A549 (cell line): Measurements from ENCODE around the gene TCERG1L. TPM values are rescaled to one million over a fixed set of nuclear protein-coding genes. Genes with fewer than 3 reads are reported as not detected.

ENCODE experiments used
- ATAC-seq, 2 experiments: fragments of 200-7000 bp in 1 of 2; fragments of >200 bp in 1 of 2; cut with Nextera tagmentation in 1 of 2; cut with Tn5 transposase in 1 of 2; 3 replicates each; pipeline versions ENCODE4 v1.8.0 to v1.9.1; 2018 to 2020; ENCODE audit warnings: mild to moderate bottlenecking in 1 of 2, moderate library complexity in 1 of 2
- CTCF ChIA-PET: fragments of 300-600 bp; sonication (Branson Sonifier 250); formaldehyde crosslinking; extraction: SDS; loops from one replicate; lab custom pipeline; 2021; ENCODE audit warnings: antibody characterized with exemption, inconsistent platforms; lab: Yijun Ruan, JAX
- POLR2A ChIA-PET: fragments of 350-600 bp; formaldehyde crosslinking; extraction: SDS; loops from one replicate; lab custom pipeline; 2021; ENCODE audit warnings: antibody characterized with exemption, inconsistent platforms; lab: Yijun Ruan, JAX
- DNase-seq, 2 experiments: peaks; one replicate each; pipeline versions ENCODE4 v3.0.0 to v3.0.0-alpha.2; 2011 to 2016; ENCODE audit warnings: low read depth in 1 of 2, low spot score in 1 of 2
- FAIRE-seq: peaks from 2 replicates; lab custom pipeline; 2011; peaks lifted over from hg19 to GRCh38; lab: Jason Lieb, UNC
- H3K27ac ChIP-seq, 2 experiments: fragments of >200 bp; sonication (Bioruptor Twin); formaldehyde crosslinking; 3 replicates each; pipeline ENCODE4 v1.5.1; 2016 to 2017
- H3K4me1 ChIP-seq: fragments of >200 bp; sonication (Bioruptor Twin); formaldehyde crosslinking; 3 replicates; pipeline ENCODE4 v1.6.1; 2016
- H3K4me2 ChIP-seq: fragments of >200 bp; sonication (Bioruptor Twin); formaldehyde crosslinking; 3 replicates; pipeline ENCODE4 v1.6.1; 2016
- H3K4me3 ChIP-seq: fragments of >200 bp; sonication (Bioruptor Twin); formaldehyde crosslinking; 3 replicates; pipeline ENCODE4 v1.5.1; 2016
- H3K9me3 ChIP-seq: fragments of >200 bp; sonication (Bioruptor Twin); formaldehyde crosslinking; 3 replicates; pipeline ENCODE4 v1.6.1; 2016
- ATOH8 ChIP-seq: fragments of 250-450 bp; sonication (Bioruptor Pico); IDR thresholded peaks from 2 replicates; pipeline ENCODE4 v1.5.0; 2020; ENCODE audit warnings: low read depth, mild to moderate bottlenecking, moderate library complexity
- CBX8 ChIP-seq: fragments of 200-600 bp; sonication (generic); IDR thresholded peaks from 2 replicates; pipeline ENCODE4 v1.6.1; 2016
- EHF ChIP-seq: fragments of 250-450 bp; sonication (Bioruptor Pico); IDR thresholded peaks from 2 replicates; pipeline ENCODE4 v1.5.0; 2020; ENCODE audit warnings: mild to moderate bottlenecking
- FOXS1 ChIP-seq: fragments of 250-450 bp; sonication (Bioruptor Pico); IDR thresholded peaks from 2 replicates; pipeline ENCODE4 v1.5.0; 2020; ENCODE audit warnings: mild to moderate bottlenecking, moderate library complexity
- HDAC2 ChIP-seq: fragments of 200-600 bp; sonication (generic); IDR thresholded peaks from 2 replicates; pipeline ENCODE4 v1.6.1; 2016
- HOXB13 ChIP-seq: fragments of 250-450 bp; sonication (Bioruptor Pico); IDR thresholded peaks from 2 replicates; pipeline ENCODE4 v1.5.0; 2020; ENCODE audit warnings: low read depth, mild to moderate bottlenecking, moderate library complexity
- MAFK ChIP-seq: fragments of 450-650 bp; IDR thresholded peaks from 2 replicates; pipeline ENCODE4 v1.6.1; 2014; ENCODE audit not compliant: partially characterized antibody
- MAZ ChIP-seq: fragments of 150-350 bp; IDR thresholded peaks from 2 replicates; pipeline ENCODE4 v1.6.1; 2014; ENCODE audit warnings: antibody characterized with exemption, low read depth, low read length, borderline replicate concordance
- NPAS2 ChIP-seq: fragments of 250-450 bp; sonication (Bioruptor Pico); IDR thresholded peaks from 2 replicates; pipeline ENCODE4 v1.8.0; 2022; ENCODE audit warnings: mild to moderate bottlenecking, moderate library complexity, borderline replicate concordance
- NR3C1 ChIP-seq: fragments of >200 bp; sonication (Bioruptor Twin); formaldehyde crosslinking; IDR thresholded peaks from 3 replicates; pipeline ENCODE4 v1.6.1; 2017
- PBX3 ChIP-seq: IDR thresholded peaks from 2 replicates; pipeline ENCODE4 v1.6.1; 2012
- PHF8 ChIP-seq: fragments of 200-600 bp; sonication (generic); IDR thresholded peaks from 2 replicates; pipeline ENCODE4 v1.6.1; 2016; ENCODE audit warnings: low read depth, mild to moderate bottlenecking, antibody characterized with exemption, moderate library complexity, borderline replicate concordance
- RARB ChIP-seq: fragments of 250-450 bp; sonication (Bioruptor Pico); IDR thresholded peaks from 2 replicates; pipeline ENCODE4 v1.8.0; 2021; ENCODE audit warnings: mild to moderate bottlenecking, moderate library complexity
- RNF2 ChIP-seq: fragments of 200-600 bp; sonication (generic); IDR thresholded peaks from 2 replicates; pipeline ENCODE4 v1.6.1; 2016; ENCODE audit warnings: low read depth, mild to moderate bottlenecking, antibody characterized with exemption, moderate library complexity, borderline replicate concordance
- SMC3 ChIP-seq: fragments of >200 bp; sonication (Bioruptor Twin); formaldehyde crosslinking; IDR thresholded peaks from 3 replicates; pipeline ENCODE4 v1.6.1; 2018; ENCODE audit warnings: inconsistent platforms
- ZNF302 ChIP-seq: fragments of 250-450 bp; sonication (Bioruptor Pico); IDR thresholded peaks from 2 replicates; pipeline ENCODE4 v1.9.0; 2021; ENCODE audit warnings: inconsistent platforms, mild to moderate bottlenecking, moderate library complexity
- ZSCAN20 ChIP-seq: fragments of 250-450 bp; sonication (Bioruptor Pico); IDR thresholded peaks from 2 replicates; pipeline ENCODE4 v1.8.0; 2022; ENCODE audit warnings: mild to moderate bottlenecking, moderate library complexity
- WGBS: methylation state at CpG from one replicate; pipeline ENCODE4 v1.1.6; 2017; ENCODE audit errors: missing lambda C conversion rate; 5-methylcytosine and 5-hydroxymethylcytosine counted together
- polyA plus RNA-seq, 4 experiments: library from polyadenylated mRNA; depleted of rRNA in 3 of 4; stranded (reverse); fragments of >200 nt; fragmentation: RNase III in 1 of 4; extraction: RNeasy Plus Mini Kit Qiagen cat#74134 plus additional on column Dnase treatment in 1 of 4; gene quantifications; 2 replicates in 3 of 4; 3 replicates in 1 of 4; pipeline ENCODE4 v1.2.3, GENCODE V29; 2011 to 2017
- TF ChIP-seq, protein P1 (sequence below): IDR thresholded peaks from 2 replicates; pipeline ENCODE4 v1.6.1; 2012; ENCODE audit warnings: low read depth, borderline replicate concordance
- TF ChIP-seq, protein P2 (sequence below): IDR thresholded peaks from 2 replicates; pipeline ENCODE4 v1.6.1; 2012

The TCERG1L gene
- polyA plus RNA-seq, 2 of the 4 experiments (the other 2 are of a cell fraction), result not detected

DNA sequence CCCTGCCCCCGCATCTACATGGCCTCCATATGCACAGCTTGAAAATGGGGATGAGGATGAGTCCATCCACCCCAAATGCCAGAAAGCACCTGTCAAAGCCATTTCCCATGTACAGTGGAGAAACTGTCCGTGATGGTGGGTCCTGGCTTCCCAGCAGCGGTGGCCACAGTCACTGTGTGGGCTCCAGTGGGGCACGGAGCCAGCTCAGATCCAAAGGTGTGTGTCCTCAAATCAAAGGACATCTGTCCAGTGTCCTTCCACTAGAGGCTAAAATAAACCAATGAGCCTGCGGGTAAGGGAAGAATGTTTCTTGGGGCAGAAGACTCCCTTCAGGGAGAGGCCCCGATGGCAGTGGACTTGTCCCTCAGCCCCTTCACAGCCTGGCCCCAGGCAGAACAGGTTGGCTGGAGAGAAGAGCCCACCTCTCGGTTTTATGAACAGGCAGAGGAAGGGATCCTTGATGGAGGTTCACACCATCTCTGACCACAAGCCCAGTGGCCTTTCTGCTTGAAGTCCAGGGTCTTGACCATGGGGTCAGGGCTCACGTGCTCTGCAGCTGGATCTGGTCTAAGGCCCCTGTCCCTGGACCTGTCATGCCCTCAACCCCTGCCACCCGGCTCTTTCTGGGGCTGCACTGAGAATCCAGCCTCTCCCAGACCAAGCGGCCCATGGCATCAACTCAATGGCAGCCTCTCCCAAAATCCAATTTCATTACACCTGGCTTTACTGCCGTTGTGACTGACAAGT, 106.9 kb downstream of the TCERG1L start:
- no peak for DNase-seq
- 13% methylated on average over 10 of the region's 11 CpGs for WGBS
- Histone ChIP-seq H3K4me1 (no peaks in the 10 kb centered on the region), H3K4me2 (no peak overlapping the region), H3K27ac (no peak overlapping the region), H3K4me3 (no peak overlapping the region), H3K9me3 (no peaks in the 10 kb centered on the region; the same call in 2 of the 3 replicates)
- ChIA-PET POLR2A (no interaction called here), CTCF (no interaction called here)
- no peak for FAIRE-seq
- TF ChIP-seq SMC3, result no peak
- TF ChIP-seq FOXS1 (CRISPR knock-in tag), result no peak
- ATAC-seq, result no peak

- TF ChIP-seq PBX3, result no peak
- no peak for TF ChIP-seq PHF8
- TF ChIP-seq MAZ, result no peak
- no peak for TF ChIP-seq MAFK
- no peak for TF ChIP-seq CBX8
- TF ChIP-seq, protein P1, sequence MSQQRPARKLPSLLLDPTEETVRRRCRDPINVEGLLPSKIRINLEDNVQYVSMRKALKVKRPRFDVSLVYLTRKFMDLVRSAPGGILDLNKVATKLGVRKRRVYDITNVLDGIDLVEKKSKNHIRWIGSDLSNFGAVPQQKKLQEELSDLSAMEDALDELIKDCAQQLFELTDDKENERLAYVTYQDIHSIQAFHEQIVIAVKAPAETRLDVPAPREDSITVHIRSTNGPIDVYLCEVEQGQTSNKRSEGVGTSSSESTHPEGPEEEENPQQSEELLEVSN, result no peak
- no peak for TF ChIP-seq HDAC2
- no peak for TF ChIP-seq ZNF302
- TF ChIP-seq HOXB13 (CRISPR knock-in tag), result no peak
- TF ChIP-seq RNF2, result no peak
- no peak for TF ChIP-seq NPAS2
- no peak for TF ChIP-seq EHF (CRISPR knock-in tag)
- no peak for TF ChIP-seq ATOH8 (CRISPR knock-in tag)
- TF ChIP-seq ZSCAN20 (CRISPR knock-in tag), result no peak
- POLR2A ChIA-PET, result no interaction called here
- no peak for FAIRE-seq
- no peak for ATAC-seq
- DNase-seq, result no peak
- H3K27ac ChIP-seq, result no peak overlapping the region
- no peaks in the 10 kb centered on the region; the same call in 2 of the 3 replicates for H3K9me3 ChIP-seq
- no peak overlapping the region for H3K4me3 ChIP-seq
- no peaks in the 10 kb centered on the region for H3K4me1 ChIP-seq
- 46% methylated on average over 16 of the region's 22 CpGs for WGBS
- no peak overlapping the region for H3K4me2 ChIP-seq
- CTCF ChIA-PET, result interaction anchor here (0.6 kb wide), 1 partner anchor 360 kb away, joined by 3 read pairs; no protein-coding TSS in a partner anchor
Measured at GRCh38 chr10:131203456-131204357, 107.8 kb downstream of the TCERG1L start.

GRCh38 chr10:131202990-131203389, 108.5 kb downstream of the TCERG1L start:
- Histone ChIP-seq H3K4me1 (no peaks in the 10 kb centered on the region), H3K4me2 (no peak overlapping the region), H3K9me3 (no peaks in the 10 kb centered on the region; the same call in 2 of the 3 replicates), H3K27ac (no peak overlapping the region), H3K4me3 (no peak overlapping the region)
- no peak for ATAC-seq
- ChIA-PET CTCF (interaction anchor here (0.6 kb wide), 2 partner anchors 342 to 361 kb away, joined by 3 read pairs; no protein-coding TSS in a partner anchor), POLR2A (no interaction called here)
- no peak for DNase-seq
- WGBS, result 24% methylated on average over 11 of the region's 11 CpGs
- TF ChIP-seq SMC3, result no peak
- no peak for TF ChIP-seq NR3C1
- no peak for TF ChIP-seq HOXB13 (CRISPR knock-in tag)
- TF ChIP-seq EHF (CRISPR knock-in tag), result no peak
- no peak for TF ChIP-seq RARB
- TF ChIP-seq, protein P2, sequence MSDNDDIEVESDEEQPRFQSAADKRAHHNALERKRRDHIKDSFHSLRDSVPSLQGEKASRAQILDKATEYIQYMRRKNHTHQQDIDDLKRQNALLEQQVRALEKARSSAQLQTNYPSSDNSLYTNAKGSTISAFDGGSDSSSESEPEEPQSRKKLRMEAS, result no peak
- no peak for FAIRE-seq
